IMR-90 (cell line): ENCODE data around the gene KRTDAP. TPM values are rescaled to one million over a fixed set of nuclear protein-coding genes. Genes with fewer than 3 reads are reported as not detected.

Source experiments
- ATAC-seq: fragments of 200-7000 bp; cut with Tn5 transposase; 2 replicates; pipeline ENCODE4 v1.9.1; 2020; ENCODE audit warnings: low read depth, mild to moderate bottlenecking, moderate library complexity
- BruUV-seq: library from RNA; stranded (reverse); fragments of 400-500 nt; replicated peaks from 2 replicates; lab custom pipeline; 2021; lab: Mats Ljungman, UMichigan
- CTCF ChIA-PET: fragments of 300-600 bp; formaldehyde crosslinking; extraction: SDS; loops from one replicate; lab custom pipeline; 2021; ENCODE audit warnings: antibody characterized with exemption; lab: Yijun Ruan, JAX
- POLR2A ChIA-PET: fragments of 300-600 bp; sonication (Branson Sonifier 250); formaldehyde crosslinking; loops from one replicate; lab custom pipeline; 2022; ENCODE audit warnings: antibody characterized with exemption; ENCODE audit not compliant: unreplicated experiment; lab: Charles Lee
- DNase-seq: peaks from one replicate; pipeline ENCODE4 v3.0.0; 2013
- H2AFZ ChIP-seq: replicated peaks from 2 replicates; pipeline ENCODE3; 2013; ENCODE audit warnings: low read length, mild to moderate bottlenecking; ENCODE audit not compliant: poor library complexity
- H2AK5ac ChIP-seq: 2 replicates; pipeline ENCODE4 v1.6.1; 2013; ENCODE audit warnings: low read depth, low read length, inconsistent platforms
- H2AK9ac ChIP-seq: replicated peaks from 2 replicates; pipeline ENCODE3; 2013; ENCODE audit warnings: mild to moderate bottlenecking, low read depth, low read length, moderate library complexity; ENCODE audit not compliant: poor library complexity
- H2BK120ac ChIP-seq: 2 replicates; pipeline ENCODE4 v1.6.1; 2013; ENCODE audit warnings: low read depth, low read length, inconsistent platforms
- H2BK15ac ChIP-seq: 3 replicates; pipeline ENCODE4 v1.6.1; 2013; ENCODE audit warnings: low read depth, low read length, inconsistent platforms
- H2BK20ac ChIP-seq: 2 replicates; pipeline ENCODE4 v1.6.1; 2013; ENCODE audit warnings: low read depth, mild to moderate bottlenecking, inconsistent platforms, low read length, moderate library complexity
- H2BK5ac ChIP-seq: 2 replicates; pipeline ENCODE4 v1.6.1; 2013; ENCODE audit warnings: mild to moderate bottlenecking, low read depth, low read length, inconsistent platforms; ENCODE audit not compliant: poor library complexity, severe bottlenecking
- H3K14ac ChIP-seq: replicated peaks from 2 replicates; pipeline ENCODE4 v1.6.1; 2013; ENCODE audit warnings: low read depth, low read length, inconsistent platforms
- H3K18ac ChIP-seq: 2 replicates; pipeline ENCODE4 v1.6.1; 2013; ENCODE audit warnings: low read depth, low read length, control low read depth
- H3K23ac ChIP-seq: 2 replicates; pipeline ENCODE4 v1.6.1; 2013; ENCODE audit warnings: low read depth, low read length, inconsistent platforms
- H3K27ac ChIP-seq: 2 replicates; pipeline ENCODE4 v1.5.1; 2013; ENCODE audit warnings: mild to moderate bottlenecking, control low read depth, low read length; ENCODE audit not compliant: insufficient read depth
- H3K27me3 ChIP-seq: 2 replicates; pipeline ENCODE4 v1.6.1; 2013; ENCODE audit warnings: low read length; ENCODE audit not compliant: control insufficient read depth, insufficient read depth
- H3K36me3 ChIP-seq: 2 replicates; pipeline ENCODE4 v1.6.1; 2013; ENCODE audit warnings: low read length, mixed read lengths; ENCODE audit not compliant: control insufficient read depth, insufficient read depth
- H3K4ac ChIP-seq: 2 replicates; pipeline ENCODE4 v1.6.1; 2013; ENCODE audit warnings: low read depth, low read length, inconsistent platforms
- H3K4me1 ChIP-seq: 2 replicates; pipeline ENCODE4 v1.6.1; 2013; ENCODE audit warnings: low read length, mixed read lengths; ENCODE audit not compliant: control insufficient read depth, insufficient read depth
- H3K4me2 ChIP-seq: 2 replicates; pipeline ENCODE4 v1.6.1; 2013; ENCODE audit warnings: low read depth, mild to moderate bottlenecking, control low read depth, low read length, moderate library complexity
- H3K4me3 ChIP-seq: 2 replicates; pipeline ENCODE4 v1.5.1; 2013; ENCODE audit warnings: low read depth, mild to moderate bottlenecking, control low read depth, low read length, moderate library complexity; ENCODE audit not compliant: insufficient read depth
- H3K56ac ChIP-seq: 2 replicates; pipeline ENCODE4 v1.6.1; 2013; ENCODE audit warnings: low read length, inconsistent platforms; ENCODE audit not compliant: insufficient read depth; ENCODE audit errors: extremely low read depth
- H3K79me1 ChIP-seq, 2 experiments: 2 replicates each; pipeline ENCODE4 v1.6.1; 2013; ENCODE audit warnings: low read length in 2 of 2, inconsistent platforms in 1 of 2, low read depth in 1 of 2
- H3K9ac ChIP-seq: 2 replicates; pipeline ENCODE4 v1.6.1; 2013; ENCODE audit warnings: low read depth, low read length, control low read depth
- H3K9me1 ChIP-seq: 2 replicates; pipeline ENCODE4 v1.6.1; 2013; ENCODE audit warnings: low read length, inconsistent platforms; ENCODE audit not compliant: insufficient read depth
- H3K9me3 ChIP-seq: 2 replicates; pipeline ENCODE4 v1.6.1; 2013; ENCODE audit warnings: low read length; ENCODE audit not compliant: control insufficient read depth, insufficient read depth
- H4K20me1 ChIP-seq: 2 replicates; pipeline ENCODE4 v1.6.1; 2013; ENCODE audit warnings: low read length, inconsistent platforms; ENCODE audit not compliant: insufficient read depth
- H4K5ac ChIP-seq: 2 replicates; pipeline ENCODE4 v1.6.1; 2013; ENCODE audit warnings: mild to moderate bottlenecking, low read depth, low read length, control low read depth
- H4K8ac ChIP-seq, 2 experiments: 2 replicates each; pipeline ENCODE4 v1.6.1; 2013; ENCODE audit warnings: low read depth in 2 of 2, low read length in 2 of 2, control low read depth in 1 of 2, inconsistent platforms in 1 of 2
- H4K91ac ChIP-seq: 2 replicates; pipeline ENCODE4 v1.6.1; 2013; ENCODE audit warnings: low read depth, low read length, inconsistent platforms; ENCODE audit not compliant: insufficient read depth
- CEBPB ChIP-seq: IDR thresholded peaks from 2 replicates; pipeline ENCODE4 v1.6.1; 2012; ENCODE audit warnings: low read depth, low read length, improper control_type of control experiment
- CHD1 ChIP-seq: IDR thresholded peaks from 2 replicates; pipeline ENCODE4 v1.6.1; 2012; ENCODE audit warnings: low read depth, low read length, improper control_type of control experiment
- FOS ChIP-seq: fragments of 150-350 bp; IDR thresholded peaks from 2 replicates; pipeline ENCODE4 v1.6.1; 2016; ENCODE audit warnings: low read depth, low read length
- MAFK ChIP-seq: IDR thresholded peaks from 2 replicates; pipeline ENCODE4 v1.6.1; 2012; ENCODE audit warnings: low read depth, low read length, improper control_type of control experiment
- MAZ ChIP-seq: IDR thresholded peaks from 2 replicates; pipeline ENCODE4 v1.6.1; 2012; ENCODE audit warnings: low read depth, mild to moderate bottlenecking, low read length, improper control_type of control experiment, moderate library complexity, borderline replicate concordance
- MXI1 ChIP-seq: IDR thresholded peaks from 2 replicates; pipeline ENCODE4 v1.6.1; 2012; ENCODE audit warnings: low read depth, mild to moderate bottlenecking, low read length, moderate library complexity, borderline replicate concordance
- NFE2L2 ChIP-seq: fragments of 150-350 bp; IDR thresholded peaks from 2 replicates; pipeline ENCODE4 v1.6.1; 2016; ENCODE audit warnings: low read depth, mild to moderate bottlenecking, low read length
- POLR2A ChIP-seq: IDR thresholded peaks from 2 replicates; pipeline ENCODE4 v1.6.1; 2012; ENCODE audit warnings: mild to moderate bottlenecking, low read depth, low read length
- RAD21 ChIP-seq: IDR thresholded peaks from 2 replicates; pipeline ENCODE4 v1.6.1; 2012; ENCODE audit warnings: low read length, improper control_type of control experiment
- RCOR1 ChIP-seq: IDR thresholded peaks from 2 replicates; pipeline ENCODE4 v1.6.1; 2012; ENCODE audit warnings: mild to moderate bottlenecking, low read length, improper control_type of control experiment; ENCODE audit not compliant: insufficient replicate concordance
- RFX5 ChIP-seq: IDR thresholded peaks from 2 replicates; pipeline ENCODE4 v1.8.0; 2012; ENCODE audit warnings: low read depth, mild to moderate bottlenecking, low read length, moderate library complexity
- SMC3 ChIP-seq: fragments of 150-350 bp; IDR thresholded peaks from 2 replicates; pipeline ENCODE4 v1.6.1; 2016; ENCODE audit warnings: low read depth, mild to moderate bottlenecking, antibody characterized with exemption, low read length, moderate library complexity
- WGBS, 2 experiments: methylation state at CpG; one replicate each; pipeline versions ENCODE4 v1.1.5 to v1.1.7; 2013; ENCODE audit warnings: missing lambda C conversion rate in 2 of 2; ENCODE audit not compliant: insufficient read length in 1 of 2; ENCODE audit errors: extremely low coverage in 2 of 2; 5-methylcytosine and 5-hydroxymethylcytosine counted together
- dilution Hi-C: fragments of 300-500 bp; cut with HindIII; formaldehyde crosslinking; loops from one replicate; pipeline ENCODE4 v1.14.3; 2018; ENCODE audit warnings: low sequenced_read_pairs; ENCODE audit not compliant: unreplicated experiment
- in situ Hi-C: fragments of 300-500 bp; cut with MboI; formaldehyde crosslinking; loops from 3 replicates; pipeline ENCODE4 v1.14.3; 2019; ENCODE audit warnings: low sequenced_read_pairs, inconsistent platforms, mixed read lengths
- intact Hi-C: fragments of 100-400 bp; cut with micrococcal nuclease; formaldehyde crosslinking; loops from 2 replicates; pipeline ENCODE4 v1.10.0; 2022
- polyA plus RNA-seq, 3 experiments: library from polyadenylated mRNA; depleted of rRNA; stranded (reverse); fragments of >200 nt; gene quantifications; 2 replicates each; pipeline ENCODE4 v1.2.3, GENCODE V29; 2012; ENCODE audit warnings: low replicate concordance in 1 of 3
- total RNA-seq: library from RNA; depleted of rRNA; stranded (reverse); fragments of >200 nt; gene quantifications from 2 replicates; pipeline ENCODE4 v1.2.3, GENCODE V29; 2012
- TF ChIP-seq, protein P1 (sequence below): fragments of 150-350 bp; IDR thresholded peaks from 2 replicates; pipeline ENCODE4 v1.6.1; 2017; ENCODE audit warnings: mild to moderate bottlenecking, antibody characterized with exemption, low read length, low read depth
- TF ChIP-seq, protein P2 (sequence below): conservative IDR thresholded peaks from 2 replicates; pipeline ENCODE4 v1.5.1; 2012; ENCODE audit warnings: mild to moderate bottlenecking, low read depth, low read length, improper control_type of control experiment
- TF ChIP-seq, protein P3 (sequence below): fragments of 150-350 bp; IDR thresholded peaks from 2 replicates; pipeline ENCODE4 v1.6.1; 2016; ENCODE audit warnings: low read depth, mild to moderate bottlenecking, low read length, moderate library complexity, borderline replicate concordance

Gene KRTDAP
- total and polyA plus RNA-seq, 2 of the 4 experiments (the other 2 are of a cell fraction), result not detected

DNA sequence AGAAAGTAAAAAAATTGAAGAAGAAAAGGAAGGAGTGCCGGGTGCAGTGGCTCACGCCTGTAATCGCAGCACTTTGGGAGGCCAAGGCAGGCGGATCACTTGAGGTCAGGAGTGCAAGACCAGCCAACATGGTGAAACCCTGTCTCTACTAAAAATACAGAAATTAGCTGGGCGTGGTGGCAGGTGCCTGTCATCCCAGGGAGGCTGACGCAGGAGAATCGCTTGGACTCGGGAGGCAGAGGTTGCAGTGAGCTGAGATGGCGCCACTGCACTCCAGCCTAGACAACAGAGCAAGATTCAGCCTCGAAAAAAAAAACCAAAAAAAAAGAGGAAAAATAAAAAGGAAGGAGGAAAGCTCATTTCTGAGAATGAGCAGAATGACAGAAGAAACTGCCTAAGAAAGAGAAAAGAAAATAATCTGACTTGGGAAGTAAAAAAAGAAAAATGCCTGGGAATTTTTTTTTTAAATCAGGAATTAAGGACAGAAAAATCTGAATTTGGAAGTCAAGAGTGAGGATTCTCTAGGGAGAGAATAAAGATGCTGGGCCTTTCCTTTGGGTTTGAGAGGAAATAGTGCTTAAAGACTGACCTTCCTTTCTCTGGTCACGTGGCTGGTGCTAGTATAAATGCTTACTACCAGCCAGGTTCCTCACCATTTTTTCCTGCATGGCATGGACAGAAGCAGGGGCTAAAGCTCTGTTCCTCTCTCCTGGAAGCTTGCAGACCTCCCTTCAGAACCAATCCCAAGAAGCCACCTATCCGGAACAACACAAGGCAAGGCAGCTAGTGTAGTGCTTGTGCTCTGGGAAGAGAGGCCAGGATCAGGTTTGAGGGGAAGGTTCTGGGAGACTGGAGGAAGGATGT lies 42.4 kb downstream of the KRTDAP start, which contains the start of gene FFAR2:
TSS of gene FFAR2 (plus strand) at position 652 of the 864 bp plus-strand sequence. CDS start 1,458 bp downstream, outside the sequence.
- intact Hi-C loops, result no loop called here
- CTCF ChIA-PET, result interaction anchor here (0.6 kb wide), 1 partner anchor 79 kb away, joined by 4 read pairs; no protein-coding TSS in a partner anchor
- TF ChIP-seq MAZ (no peak), POLR2A (no peak), CHD1 (no peak), RCOR1 (no peak), MAFK (no peak), NFE2L2 (no peak), RAD21 (no peak), CEBPB (no peak), FOS (no peak), RFX5 (no peak), SMC3 (no peak), MXI1 (no peak)
- TF ChIP-seq, protein P1, sequence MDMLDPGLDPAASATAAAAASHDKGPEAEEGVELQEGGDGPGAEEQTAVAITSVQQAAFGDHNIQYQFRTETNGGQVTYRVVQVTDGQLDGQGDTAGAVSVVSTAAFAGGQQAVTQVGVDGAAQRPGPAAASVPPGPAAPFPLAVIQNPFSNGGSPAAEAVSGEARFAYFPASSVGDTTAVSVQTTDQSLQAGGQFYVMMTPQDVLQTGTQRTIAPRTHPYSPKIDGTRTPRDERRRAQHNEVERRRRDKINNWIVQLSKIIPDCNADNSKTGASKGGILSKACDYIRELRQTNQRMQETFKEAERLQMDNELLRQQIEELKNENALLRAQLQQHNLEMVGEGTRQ, result no peak
- TF ChIP-seq, protein P2, sequence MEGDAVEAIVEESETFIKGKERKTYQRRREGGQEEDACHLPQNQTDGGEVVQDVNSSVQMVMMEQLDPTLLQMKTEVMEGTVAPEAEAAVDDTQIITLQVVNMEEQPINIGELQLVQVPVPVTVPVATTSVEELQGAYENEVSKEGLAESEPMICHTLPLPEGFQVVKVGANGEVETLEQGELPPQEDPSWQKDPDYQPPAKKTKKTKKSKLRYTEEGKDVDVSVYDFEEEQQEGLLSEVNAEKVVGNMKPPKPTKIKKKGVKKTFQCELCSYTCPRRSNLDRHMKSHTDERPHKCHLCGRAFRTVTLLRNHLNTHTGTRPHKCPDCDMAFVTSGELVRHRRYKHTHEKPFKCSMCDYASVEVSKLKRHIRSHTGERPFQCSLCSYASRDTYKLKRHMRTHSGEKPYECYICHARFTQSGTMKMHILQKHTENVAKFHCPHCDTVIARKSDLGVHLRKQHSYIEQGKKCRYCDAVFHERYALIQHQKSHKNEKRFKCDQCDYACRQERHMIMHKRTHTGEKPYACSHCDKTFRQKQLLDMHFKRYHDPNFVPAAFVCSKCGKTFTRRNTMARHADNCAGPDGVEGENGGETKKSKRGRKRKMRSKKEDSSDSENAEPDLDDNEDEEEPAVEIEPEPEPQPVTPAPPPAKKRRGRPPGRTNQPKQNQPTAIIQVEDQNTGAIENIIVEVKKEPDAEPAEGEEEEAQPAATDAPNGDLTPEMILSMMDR, result no peak
- TF ChIP-seq, protein P3, sequence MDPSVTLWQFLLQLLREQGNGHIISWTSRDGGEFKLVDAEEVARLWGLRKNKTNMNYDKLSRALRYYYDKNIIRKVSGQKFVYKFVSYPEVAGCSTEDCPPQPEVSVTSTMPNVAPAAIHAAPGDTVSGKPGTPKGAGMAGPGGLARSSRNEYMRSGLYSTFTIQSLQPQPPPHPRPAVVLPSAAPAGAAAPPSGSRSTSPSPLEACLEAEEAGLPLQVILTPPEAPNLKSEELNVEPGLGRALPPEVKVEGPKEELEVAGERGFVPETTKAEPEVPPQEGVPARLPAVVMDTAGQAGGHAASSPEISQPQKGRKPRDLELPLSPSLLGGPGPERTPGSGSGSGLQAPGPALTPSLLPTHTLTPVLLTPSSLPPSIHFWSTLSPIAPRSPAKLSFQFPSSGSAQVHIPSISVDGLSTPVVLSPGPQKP, result no peak

More for the DNA sequence above, 42.4 kb downstream of the KRTDAP start, which contains the start of gene FFAR2:
- Histone ChIP-seq H3K27me3 (peaks cover 4% of the 10 kb centered on the region; the same call in 1 of the 2 replicates), H3K23ac (no peak within 1 kb of the TSS), H2BK15ac (no peak within 1 kb of the TSS), H2AFZ (no peak within 1 kb of the TSS), H2BK20ac (no peak within 1 kb of the TSS), H3K9me3 (no peaks in the 10 kb centered on the region), H4K20me1 (no peaks in the 10 kb centered on the region), H3K4me1 (no peaks in the 10 kb centered on the region), H3K36me3 (no peaks in the 10 kb centered on the region), H3K4ac (no peak within 1 kb of the TSS), H3K27ac (no peak within 1 kb of the TSS), H3K9me1 (no peaks in the 10 kb centered on the region), H2AK5ac (no peak within 1 kb of the TSS), H4K91ac (no peak within 1 kb of the TSS), H3K4me2 (no peak within 1 kb of the TSS), H4K8ac (no peak within 1 kb of the TSS), H2BK5ac (no peak within 1 kb of the TSS), H3K4me3 (no peak within 1 kb of the TSS), H3K79me1 (no peaks in the 10 kb centered on the region), H3K18ac (no peak within 1 kb of the TSS), H4K5ac (no peak within 1 kb of the TSS), H3K56ac (no peak within 1 kb of the TSS), H2AK9ac (no peak within 1 kb of the TSS), H2BK120ac (no peak within 1 kb of the TSS), H3K9ac (no peak within 1 kb of the TSS), H3K14ac (no peak within 1 kb of the TSS)
- ATAC-seq (no peak), DNase-seq (no peak)
- WGBS, 2 experiments, result 80% methylated on average over 1 of the region's 12 CpGs; no CpG with 5 or more reads in 1 of the 2 experiments
- POLR2A ChIA-PET, result no interaction called here
- no TSS peak for BruUV-seq
- dilution Hi-C loops (no loop called here), in situ Hi-C loops (no loop called here)
